KMS-11 (cell line): ENCODE data around the gene OTOP2.

Experiments
- H2AFZ ChIP-seq: fragments of 200-600 bp; sonication (generic); 2 replicates; pipeline ENCODE4 v1.6.1; 2016; ENCODE audit warnings: antibody characterized with exemption, mixed run types, low read depth
- H3K27ac ChIP-seq: fragments of 200-600 bp; sonication (generic); 2 replicates; pipeline ENCODE4 v1.6.1; 2016; ENCODE audit warnings: mild to moderate bottlenecking, mixed run types
- H3K27me3 ChIP-seq: fragments of 200-600 bp; sonication (generic); 2 replicates; pipeline ENCODE4 v1.6.1; 2017; ENCODE audit warnings: mild to moderate bottlenecking, low read depth, mixed run types, moderate library complexity; ENCODE audit not compliant: insufficient read depth
- H3K36me3 ChIP-seq: fragments of 200-600 bp; sonication (generic); 2 replicates; pipeline ENCODE4 v1.6.1; 2017; ENCODE audit warnings: mild to moderate bottlenecking, mixed run types; ENCODE audit not compliant: insufficient read depth
- H3K4me1 ChIP-seq: fragments of 200-600 bp; sonication (generic); 2 replicates; pipeline ENCODE4 v1.6.1; 2016; ENCODE audit warnings: mild to moderate bottlenecking, low read depth, mixed run types; ENCODE audit not compliant: poor library complexity, severe bottlenecking
- H3K4me2 ChIP-seq: fragments of 200-600 bp; sonication (generic); 2 replicates; pipeline ENCODE4 v1.7.0; 2016; ENCODE audit warnings: mild to moderate bottlenecking, mixed run types
- H3K4me3 ChIP-seq: fragments of 200-600 bp; sonication (generic); IDR thresholded peaks from 2 replicates; pipeline ENCODE4 v1.6.1; 2017; ENCODE audit warnings: low read depth, low read length, mixed read lengths; ENCODE audit not compliant: insufficient read depth
- H3K79me2 ChIP-seq: fragments of 200-600 bp; sonication (generic); 2 replicates; pipeline ENCODE4 v1.6.1; 2016; ENCODE audit warnings: low read depth, mixed run types; ENCODE audit not compliant: insufficient read depth
- H3K9ac ChIP-seq: fragments of 200-600 bp; sonication (generic); 2 replicates; pipeline ENCODE4 v1.6.1; 2016; ENCODE audit warnings: mild to moderate bottlenecking, mixed run types
- H4K20me1 ChIP-seq: fragments of 200-600 bp; sonication (generic); 2 replicates; pipeline ENCODE4 v1.6.1; 2016; ENCODE audit warnings: mild to moderate bottlenecking, mixed run types; ENCODE audit not compliant: insufficient read depth
- CTCF ChIP-seq: fragments of 200-600 bp; sonication (generic); conservative IDR thresholded peaks from 2 replicates; pipeline ENCODE4 v1.6.1; 2017; ENCODE audit warnings: low read depth, mild to moderate bottlenecking, antibody characterized with exemption, low read length, moderate library complexity, mixed read lengths

The OTOP2 gene

DNA sequence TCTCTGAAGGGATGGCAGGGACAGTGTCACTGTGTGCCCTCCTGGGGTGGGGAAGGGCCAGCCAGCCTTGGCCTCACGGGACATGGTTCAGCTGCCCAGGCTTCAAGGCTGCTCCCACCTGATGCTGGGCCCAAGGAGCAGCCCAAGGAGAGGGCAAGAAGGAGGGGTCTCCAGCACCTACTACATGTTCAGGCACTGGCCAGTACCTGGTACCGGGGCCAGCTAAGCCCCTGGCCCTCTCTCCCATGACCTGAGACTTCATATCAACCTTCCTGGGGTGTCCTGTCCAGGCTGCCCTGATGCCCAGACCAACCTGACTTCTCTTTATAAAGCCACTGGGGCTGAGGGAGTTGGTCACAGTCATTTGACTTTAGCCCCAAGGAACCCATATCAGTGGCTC is 2.3 kb upstream of the OTOP2 start:
- Histone ChIP-seq H3K9ac (no peak overlapping the region), H3K4me2 (no peak overlapping the region), H3K79me2 (no peaks in the 10 kb centered on the region), H2AFZ (no peak overlapping the region), H4K20me1 (no peaks in the 10 kb centered on the region), H3K4me1 (no peaks in the 10 kb centered on the region), H3K27me3 (peaks cover 46% of the 10 kb centered on the region), H3K36me3 (no peaks in the 10 kb centered on the region), H3K4me3 (no peak overlapping the region), H3K27ac (no peak overlapping the region)
- no peak for TF ChIP-seq CTCF

DNA sequence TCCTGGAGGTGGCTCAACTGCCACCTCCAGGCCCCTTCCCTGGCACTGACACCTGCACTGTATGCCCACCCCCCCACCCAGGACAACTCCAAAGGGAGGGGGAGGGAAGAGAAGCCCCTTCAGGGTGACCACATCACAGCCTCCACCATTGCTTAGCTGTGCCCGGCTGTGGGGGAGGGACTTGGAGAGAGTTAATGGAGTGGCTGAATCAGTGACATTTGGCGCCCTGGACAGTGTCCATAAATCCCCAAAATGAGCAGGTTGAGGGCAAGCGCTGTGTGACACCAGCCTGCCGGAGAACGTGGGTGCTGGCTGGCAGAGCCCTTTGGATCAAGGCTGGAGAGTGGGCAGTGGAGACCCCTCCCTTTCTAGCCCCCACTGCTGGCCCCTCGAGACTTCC is 1.9 kb upstream of the OTOP2 start:
- H3K36me3 ChIP-seq = no peaks in the 10 kb centered on the region
- no peak overlapping the region for H3K27ac ChIP-seq
- H3K4me3 ChIP-seq = no peak overlapping the region
- TF ChIP-seq CTCF = no peak
- H3K9ac ChIP-seq = no peak overlapping the region
- no peaks in the 10 kb centered on the region for H3K4me1 ChIP-seq
- no peaks in the 10 kb centered on the region for H3K79me2 ChIP-seq
- no peak overlapping the region for H3K4me2 ChIP-seq
- H4K20me1 ChIP-seq = no peaks in the 10 kb centered on the region
- no peak overlapping the region for H2AFZ ChIP-seq
- peaks cover 49% of the 10 kb centered on the region for H3K27me3 ChIP-seq

DNA sequence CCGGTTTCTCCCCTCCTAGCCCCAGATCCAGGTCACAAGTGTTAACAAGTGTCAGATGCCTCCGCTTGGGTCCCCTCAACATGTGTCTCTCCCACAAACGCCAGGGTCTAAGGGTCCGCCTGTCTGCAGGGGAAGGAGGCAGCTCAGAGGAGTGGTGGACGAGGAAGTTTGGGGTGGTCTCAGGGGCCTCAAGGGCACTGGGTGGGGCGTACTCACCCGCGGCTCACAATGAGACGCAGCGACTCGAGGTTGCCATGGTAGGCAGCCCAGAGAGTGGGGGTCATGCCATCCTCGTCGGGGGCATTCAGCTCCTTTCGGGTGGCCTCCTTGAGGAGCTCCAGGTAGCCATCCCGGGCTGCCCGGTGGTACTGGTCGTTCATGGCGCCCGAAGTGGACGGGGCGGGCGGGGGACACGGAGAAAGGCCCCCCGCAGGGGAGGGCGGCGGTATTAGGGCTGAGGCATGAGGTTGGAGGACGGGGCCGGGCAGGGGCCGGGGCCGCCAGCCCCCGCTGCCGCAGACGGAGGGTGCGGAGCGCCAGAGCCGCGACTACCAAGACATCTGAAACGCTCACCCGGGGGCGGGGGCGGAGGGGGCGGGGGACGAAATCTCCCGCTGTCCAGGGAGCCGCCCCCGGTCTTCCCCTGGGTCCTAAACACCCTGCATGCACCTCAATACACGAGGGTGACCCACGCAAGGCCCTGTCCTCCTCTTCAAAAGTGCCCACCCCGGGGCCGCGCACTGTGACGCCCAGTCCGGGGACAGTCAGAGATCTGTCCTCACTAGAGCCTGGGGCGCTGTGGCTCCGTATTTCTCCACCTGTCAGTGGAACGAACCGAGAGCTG is 1.2 kb upstream of the OTOP2 start, which contains the start of gene USH1G:
Gene USH1G, minus strand, starts transcription at position 562 of the 844 bp plus-strand sequence. Its CDS starts 182 bp downstream, at position 380.
- Histone ChIP-seq H3K4me1 (no peaks in the 10 kb centered on the region), H4K20me1 (no peaks in the 10 kb centered on the region), H3K27ac (no peak within 1 kb of the TSS), H3K27me3 (peaks cover 56% of the 10 kb centered on the region), H2AFZ (peak within 1 kb of the TSS; percentile 61), H3K36me3 (no peaks in the 10 kb centered on the region), H3K4me3 (no peak within 1 kb of the TSS), H3K9ac (no peak within 1 kb of the TSS), H3K4me2 (peak within 1 kb of the TSS; percentile 54; the same call in 1 of the 2 replicates), H3K79me2 (no peaks in the 10 kb centered on the region)
- TF ChIP-seq CTCF = no peak

GRCh38 chr17:74923538-74924249 is 379 bp upstream of the OTOP2 start:
- peak; percentile 75 for TF ChIP-seq CTCF
- Histone ChIP-seq H3K9ac (no peak overlapping the region), H3K36me3 (no peaks in the 10 kb centered on the region), H2AFZ (peak overlapping the region; percentile 61), H3K79me2 (no peaks in the 10 kb centered on the region), H3K4me2 (peak overlapping the region; percentile 54; the same call in 1 of the 2 replicates), H3K27ac (no peak overlapping the region), H3K4me3 (no peak overlapping the region), H4K20me1 (no peaks in the 10 kb centered on the region), H3K27me3 (peaks cover 63% of the 10 kb centered on the region), H3K4me1 (no peaks in the 10 kb centered on the region)
